GM21447 (cell line): Measurements from ENCODE around the gene KCNJ10.
"Not testable (repeated sequence)": the region's sequence is repeated elsewhere in the genome, so short reads cannot be mapped to it uniquely, and the experiment has no call there.

ENCODE experiments used
- ATAC-seq: cut with Tn5 transposase; IDR thresholded peaks from one replicate; pipeline ENCODE4 v1.9.1; 2021; ENCODE audit not compliant: unreplicated experiment

The KCNJ10 gene

DNA sequence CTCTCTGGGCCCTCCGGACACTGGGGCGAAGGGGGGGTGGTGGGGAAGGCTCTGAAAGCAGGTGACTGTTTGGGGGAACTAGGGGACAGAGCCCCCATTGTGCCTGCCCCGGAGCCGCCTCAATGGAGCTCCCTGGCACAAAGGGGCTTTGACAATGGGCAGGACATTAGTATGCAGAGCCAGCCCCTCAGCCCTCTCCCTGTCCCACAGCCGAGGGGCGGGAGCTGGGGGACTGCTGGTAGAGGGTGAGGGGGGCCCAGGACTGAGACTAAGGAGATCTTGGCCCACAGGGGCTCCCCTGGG lies 7.8 kb downstream of the KCNJ10 start:
- no peak for ATAC-seq

- ATAC-seq = no peak
Measured at GRCh38 chr1:160061369-160062229, 8.4 kb downstream of the KCNJ10 start.

DNA sequence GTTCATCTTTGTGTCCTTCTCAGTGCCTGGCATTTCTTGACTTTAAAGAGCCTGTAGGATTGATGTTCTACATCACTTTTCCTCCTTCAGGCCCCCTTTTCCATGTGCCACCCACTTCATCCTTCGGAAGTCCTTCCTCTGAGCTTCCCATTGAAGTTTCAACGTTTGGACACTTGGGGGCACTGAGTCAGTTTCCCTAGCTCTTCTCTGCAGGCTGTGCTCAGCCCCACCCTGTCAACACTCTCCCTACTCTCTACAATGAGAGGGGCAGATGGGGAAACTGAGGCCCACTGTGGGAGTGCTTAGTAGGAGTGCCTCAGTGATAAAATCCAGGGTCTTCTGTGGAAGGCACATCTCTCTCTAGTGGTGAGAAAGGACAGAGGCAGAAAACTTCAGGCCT lies 11.9 kb downstream of the KCNJ10 start:
- ATAC-seq = no peak

- no peak for ATAC-seq
Measured at GRCh38 chr1:160056648-160057169, 13.3 kb downstream of the KCNJ10 start.

GRCh38 chr1:160053548-160054365 lies 16.2 kb downstream of the KCNJ10 start:
- no peak for ATAC-seq

- no peak for ATAC-seq
Measured at GRCh38 chr1:160052936-160053335, 17.0 kb downstream of the KCNJ10 start.

GRCh38 chr1:160050619-160051018 lies 19.3 kb downstream of the KCNJ10 start:
- ATAC-seq = no peak

GRCh38 chr1:160050182-160050581 lies 19.8 kb downstream of the KCNJ10 start:
- ATAC-seq = not testable (repeated sequence)

DNA sequence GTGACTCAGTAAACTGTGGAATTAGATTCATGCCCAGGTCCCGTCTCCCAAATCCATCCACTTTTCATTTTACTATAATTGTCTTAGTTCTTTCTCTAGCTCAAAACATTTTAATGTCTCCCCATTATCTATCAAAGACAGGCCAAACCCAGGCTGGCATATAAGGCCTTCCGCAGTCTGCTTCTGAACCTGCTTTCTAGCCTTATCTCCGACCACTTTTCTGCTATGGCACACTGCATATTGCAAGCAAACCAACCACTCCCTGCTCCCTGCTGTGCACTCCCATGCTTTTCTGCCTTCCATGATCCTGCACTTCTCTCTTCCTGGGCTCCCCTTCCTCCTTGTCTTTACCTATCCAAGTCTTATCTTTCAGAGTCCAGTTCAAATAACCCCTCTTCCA lies 20.9 kb downstream of the KCNJ10 start:
- ATAC-seq = no peak

- ATAC-seq = no peak
Measured at GRCh38 chr1:160048335-160048734, 21.6 kb downstream of the KCNJ10 start.

- ATAC-seq = peak; percentile 43
Measured at GRCh38 chr1:160047111-160047991, 22.6 kb downstream of the KCNJ10 start.

DNA sequence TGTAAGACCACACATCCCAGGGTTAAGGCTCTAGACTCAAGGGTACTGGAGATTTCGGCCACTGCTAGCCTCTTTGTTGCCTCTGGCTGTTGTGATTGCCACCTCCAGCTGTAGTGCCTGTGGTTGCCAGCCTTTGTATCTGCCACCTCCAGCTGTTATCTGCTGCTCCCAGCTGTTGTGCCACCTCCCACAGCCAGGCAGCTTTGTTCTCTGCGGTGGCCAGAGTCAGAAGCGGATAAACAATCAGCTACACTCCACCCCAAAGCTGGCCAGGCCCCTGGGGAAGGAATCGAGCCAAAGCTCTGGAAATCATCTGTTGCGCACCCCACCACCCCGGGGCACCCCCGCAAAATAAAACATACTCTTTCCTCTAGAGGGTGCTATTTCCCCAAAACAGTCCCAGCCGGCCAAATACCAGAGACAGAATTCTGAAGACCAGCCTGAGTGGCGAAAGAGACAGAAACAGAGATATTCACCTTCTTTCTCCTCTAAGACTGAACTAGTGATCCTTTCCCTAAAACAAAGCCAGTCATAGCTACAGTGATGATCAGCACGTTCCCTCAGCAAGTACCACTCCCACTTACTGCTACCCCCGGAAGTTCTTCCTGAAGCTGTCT lies 23.4 kb downstream of the KCNJ10 start:
- ATAC-seq = peak; percentile 81

- no peak for ATAC-seq
Measured at GRCh38 chr1:160045653-160046052, 24.3 kb downstream of the KCNJ10 start.

GRCh38 chr1:160043543-160043942 lies 26.4 kb downstream of the KCNJ10 start:
- no peak for ATAC-seq

- no peak for ATAC-seq
Measured at GRCh38 chr1:160040476-160040875, 29.5 kb downstream of the KCNJ10 start.

- ATAC-seq = peak; percentile 25
Measured at GRCh38 chr1:160032165-160032820, 37.7 kb downstream of the KCNJ10 start.

GRCh38 chr1:160031365-160032164 lies 38.4 kb downstream of the KCNJ10 start, which contains the start of gene PIGM:
PIGM (minus strand) TSS chr1:160031990; CDS start chr1:160031739, 251 bp downstream.
- ATAC-seq = peak; percentile 95

DNA sequence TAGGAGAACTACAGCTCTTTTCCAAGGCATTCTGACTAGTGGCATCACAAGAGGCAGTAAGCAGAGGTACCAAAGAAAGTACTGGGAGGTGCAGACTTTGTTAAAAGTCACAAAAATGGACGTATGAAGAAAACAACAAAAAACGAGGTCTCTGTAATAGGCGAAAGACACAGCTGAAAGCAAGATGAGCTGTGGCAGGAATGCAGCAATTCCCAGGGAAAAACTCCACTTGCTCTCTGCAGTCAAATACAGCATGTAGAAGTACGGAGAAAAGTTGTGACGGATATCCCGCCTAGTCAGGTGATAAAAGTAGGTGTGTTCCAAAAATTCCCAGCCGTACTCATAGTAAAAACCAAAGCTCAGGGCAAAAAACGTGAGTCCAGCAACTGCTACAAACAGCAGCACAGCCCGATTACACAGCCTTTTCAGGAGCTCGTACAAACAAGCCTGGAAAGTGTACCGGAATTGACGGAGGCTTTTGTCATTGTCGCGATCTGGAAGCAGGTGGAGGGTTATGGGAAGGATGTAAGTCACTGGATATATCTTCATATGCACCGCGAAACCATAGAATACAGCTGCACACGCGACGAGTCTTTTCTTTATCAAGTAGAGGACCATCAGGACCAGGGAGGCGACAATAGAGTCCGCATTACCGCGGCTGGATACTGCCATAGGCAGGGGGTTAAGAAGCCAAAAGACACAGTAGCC lies 39.1 kb downstream of the KCNJ10 start:
- peak; percentile 14 for ATAC-seq
